Measurements from ENCODE around the gene CES3.
"Not testable (repeated sequence)": the region's sequence is repeated elsewhere in the genome, so short reads cannot be mapped to it uniquely, and the experiment has no call there.

- not testable (repeated sequence) for TF ChIP-seq POLR2A, CTCF (IDR thresholded peaks at IDR 0.05)
Observed at GRCh38 chr16:66956154-66956457, 5.0 kb upstream of the CES3 start.
